ENCODE measurements around the gene PRKCI.

DNA sequence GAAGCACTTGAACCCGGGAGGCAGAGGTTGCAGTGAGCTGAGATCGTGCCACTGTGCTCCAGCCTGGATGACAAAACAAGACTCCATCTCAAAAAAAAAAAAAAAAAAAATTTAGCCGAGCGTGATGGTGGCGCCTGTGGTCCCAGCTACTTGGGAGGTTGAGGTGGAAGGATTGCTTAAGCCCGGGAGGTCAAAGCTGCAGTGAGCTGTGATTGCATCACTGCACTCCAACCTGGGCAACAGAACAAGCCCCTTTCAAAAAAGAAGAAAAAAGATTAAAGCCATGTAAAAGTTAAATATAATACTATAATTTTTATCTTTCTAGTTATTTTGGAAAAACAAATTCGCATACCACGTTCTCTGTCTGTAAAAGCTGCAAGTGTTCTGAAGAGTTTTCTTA, 73.4 kb downstream of the PRKCI start:
- TF ChIP-seq, protein P1, sequence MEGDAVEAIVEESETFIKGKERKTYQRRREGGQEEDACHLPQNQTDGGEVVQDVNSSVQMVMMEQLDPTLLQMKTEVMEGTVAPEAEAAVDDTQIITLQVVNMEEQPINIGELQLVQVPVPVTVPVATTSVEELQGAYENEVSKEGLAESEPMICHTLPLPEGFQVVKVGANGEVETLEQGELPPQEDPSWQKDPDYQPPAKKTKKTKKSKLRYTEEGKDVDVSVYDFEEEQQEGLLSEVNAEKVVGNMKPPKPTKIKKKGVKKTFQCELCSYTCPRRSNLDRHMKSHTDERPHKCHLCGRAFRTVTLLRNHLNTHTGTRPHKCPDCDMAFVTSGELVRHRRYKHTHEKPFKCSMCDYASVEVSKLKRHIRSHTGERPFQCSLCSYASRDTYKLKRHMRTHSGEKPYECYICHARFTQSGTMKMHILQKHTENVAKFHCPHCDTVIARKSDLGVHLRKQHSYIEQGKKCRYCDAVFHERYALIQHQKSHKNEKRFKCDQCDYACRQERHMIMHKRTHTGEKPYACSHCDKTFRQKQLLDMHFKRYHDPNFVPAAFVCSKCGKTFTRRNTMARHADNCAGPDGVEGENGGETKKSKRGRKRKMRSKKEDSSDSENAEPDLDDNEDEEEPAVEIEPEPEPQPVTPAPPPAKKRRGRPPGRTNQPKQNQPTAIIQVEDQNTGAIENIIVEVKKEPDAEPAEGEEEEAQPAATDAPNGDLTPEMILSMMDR (IDR thresholded peaks at IDR 0.05; ENCODE audit: low read depth, low read length) = no peak
- TF ChIP-seq POLR2A (IDR thresholded peaks at IDR 0.05; ENCODE audit: extremely low read depth, insufficient read length) = no peak
- TF ChIP-seq MYC (IDR thresholded peaks at IDR 0.05; ENCODE audit: low read depth, low read length) = no peak

All from NB4 (cell line).